HCT116 (cell line): ENCODE results near the gene SUPT16H. TPM values are rescaled to one million over a fixed set of nuclear protein-coding genes. Genes with fewer than 3 reads are reported as not detected.

Experiments used
- ATAC-seq: fragments of 200-7000 bp; cut with Tn5 transposase; 2 replicates; pipeline ENCODE4 v1.9.1; 2020; ENCODE audit warnings: mild to moderate bottlenecking, moderate library complexity
- BruUV-seq: library from RNA; stranded (reverse); fragments of 400-500 nt; replicated peaks from 2 replicates; lab custom pipeline; 2021; lab: Mats Ljungman, UMichigan
- CTCF ChIA-PET: fragments of 300-600 bp; sonication (Branson Sonifier 250); formaldehyde crosslinking; loops from one replicate; lab custom pipeline; 2021; ENCODE audit warnings: antibody characterized with exemption; lab: Charles Lee
- POLR2A ChIA-PET: fragments of 300-600, 350-600 bp; sonication (Branson Sonifier 250); formaldehyde crosslinking; loops from one replicate; lab custom pipeline; 2021; ENCODE audit warnings: antibody characterized with exemption; lab: Charles Lee
- RAD21 ChIA-PET, 2 experiments: fragments of 300-600 bp; sonication (Branson Sonifier 250); formaldehyde crosslinking; loops; one replicate each; lab custom pipeline; 2023; ENCODE audit warnings: low total read pairs in 2 of 2; ENCODE audit not compliant: uncharacterized antibody in 2 of 2, unreplicated experiment in 2 of 2, low non-redundant PET in 1 of 2; lab: Charles Lee
- DNase-seq: peaks from one replicate; pipeline ENCODE4 v3.0.0-alpha.2; 2010; ENCODE audit warnings: low read depth, low spot score
- H2AFZ ChIP-seq: fragments of 200-600 bp; shearing (Covaris generic), sonication (generic); 2 replicates; pipeline ENCODE4 v1.6.1; 2017; ENCODE audit warnings: low read depth, mixed run types, mixed read lengths, antibody characterized with exemption, low read length; ENCODE audit not compliant: poor library complexity, severe bottlenecking
- H3K27ac ChIP-seq: 2 replicates; pipeline ENCODE4 v1.5.1; 2012; ENCODE audit warnings: low read depth, low read length
- H3K27me3 ChIP-seq: fragments of 200-600 bp; sonication (generic); 2 replicates; pipeline ENCODE4 v1.6.1; 2016; ENCODE audit warnings: mixed run types, low read length, mixed read lengths; ENCODE audit not compliant: insufficient read depth
- H3K36me3 ChIP-seq, 2 experiments: fragments of 200-500 bp in 1 of 2; fragments of 200-600 bp in 1 of 2; sonication (Bioruptor generic) in 1 of 2; sonication (generic) in 1 of 2; 2 replicates each; pipeline versions ENCODE4 v1.5.1 to v1.6.1; 2014 to 2016; ENCODE audit warnings: low read length in 2 of 2, inconsistent platforms in 1 of 2, mixed read lengths in 1 of 2, mixed run types in 1 of 2; ENCODE audit not compliant: insufficient read depth in 2 of 2, control insufficient read depth in 1 of 2
- H3K4me1 ChIP-seq, 2 experiments: fragments of 200-600 bp in 1 of 2; sonication (generic) in 1 of 2; 2 replicates each; pipeline versions ENCODE4 v1.5.1 to v1.6.1; 2012 to 2017; ENCODE audit warnings: low read length in 2 of 2, inconsistent platforms in 1 of 2, mild to moderate bottlenecking in 1 of 2, mixed read lengths in 1 of 2, mixed run types in 1 of 2, moderate library complexity in 1 of 2; ENCODE audit not compliant: insufficient read depth in 2 of 2, control insufficient read depth in 1 of 2
- H3K4me2 ChIP-seq: fragments of 200-600 bp; sonication (generic); 2 replicates; pipeline ENCODE4 v1.6.1; 2017; ENCODE audit warnings: mixed run types, low read length, mixed read lengths
- H3K4me3 ChIP-seq, 2 experiments: fragments of 200-600 bp in 1 of 2; sonication (generic) in 1 of 2; replicated peaks in 1 of 2; 2 replicates each; pipeline ENCODE4 v1.5.1; 2011 to 2016; ENCODE audit warnings: low read length in 2 of 2, control low read depth in 1 of 2, low read depth in 1 of 2, mild to moderate bottlenecking in 1 of 2, mixed read lengths in 1 of 2, mixed run types in 1 of 2
- H3K79me2 ChIP-seq: fragments of 200-600 bp; sonication (generic); 2 replicates; pipeline ENCODE4 v1.6.1; 2017; ENCODE audit warnings: mild to moderate bottlenecking, mixed run types, low read length, moderate library complexity, mixed read lengths; ENCODE audit not compliant: insufficient read depth
- H3K9ac ChIP-seq: fragments of 200-600 bp; sonication (generic); 2 replicates; pipeline ENCODE4 v1.6.1; 2016; ENCODE audit warnings: low read length, mixed read lengths
- H3K9me2 ChIP-seq: fragments of 200-600 bp; sonication (generic), shearing (Covaris generic); 2 replicates; pipeline ENCODE4 v1.6.1; 2017; ENCODE audit warnings: mixed run types, mild to moderate bottlenecking, moderate library complexity; ENCODE audit not compliant: insufficient read depth
- H3K9me3 ChIP-seq, 2 experiments: fragments of 200-500 bp in 1 of 2; fragments of 200-600 bp in 1 of 2; sonication (Bioruptor generic) in 1 of 2; sonication (generic) in 1 of 2; 2 replicates each; pipeline ENCODE4 v1.6.1; 2014 to 2017; ENCODE audit warnings: low read length in 2 of 2, mixed read lengths in 2 of 2, inconsistent platforms in 1 of 2, low read depth in 1 of 2, mild to moderate bottlenecking in 1 of 2, mixed run types in 1 of 2, moderate library complexity in 1 of 2; ENCODE audit not compliant: control insufficient read depth in 1 of 2, insufficient read depth in 1 of 2
- H4K20me1 ChIP-seq: fragments of 200-600 bp; sonication (generic), shearing (Covaris generic); 2 replicates; pipeline ENCODE4 v1.6.1; 2017; ENCODE audit warnings: mixed run types, mild to moderate bottlenecking, moderate library complexity; ENCODE audit not compliant: insufficient read depth
- CEBPB ChIP-seq: IDR thresholded peaks from 2 replicates; pipeline ENCODE4 v1.6.1; 2012; ENCODE audit warnings: low read depth
- CTCF ChIP-seq, 3 experiments: fragments of 200-600 bp in 1 of 3; sonication (generic) in 1 of 3; IDR thresholded peaks in 2 of 3; conservative IDR thresholded peaks in 1 of 3; 2 replicates each; pipeline ENCODE4 v1.5.1; 2012 to 2017; ENCODE audit warnings: low read depth in 2 of 3, low read length in 2 of 3, antibody characterized with exemption in 1 of 3, borderline replicate concordance in 1 of 3, control low read depth in 1 of 3, mild to moderate bottlenecking in 1 of 3, mixed read lengths in 1 of 3, mixed run types in 1 of 3, moderate library complexity in 1 of 3; ENCODE audit not compliant: insufficient read depth in 1 of 3
- ELF1 ChIP-seq: IDR thresholded peaks from 2 replicates; pipeline ENCODE4 v1.6.1; 2012; ENCODE audit warnings: low read depth, borderline replicate concordance
- EZH2 ChIP-seq: fragments of 200-600 bp; sonication (generic); IDR thresholded peaks from 2 replicates; pipeline ENCODE4 v1.6.1; 2017; ENCODE audit warnings: antibody characterized with exemption, mixed run types
- EZH2phosphoT487 ChIP-seq: fragments of 200-600 bp; IDR thresholded peaks from 2 replicates; pipeline ENCODE4 v1.6.1; 2018; ENCODE audit warnings: antibody characterized with exemption, borderline replicate concordance
- FOSL1 ChIP-seq: IDR thresholded peaks from 2 replicates; pipeline ENCODE4 v1.6.1; 2012; ENCODE audit warnings: low read depth
- JUND ChIP-seq: IDR thresholded peaks from 2 replicates; pipeline ENCODE4 v1.6.1; 2012
- POLR2A ChIP-seq: IDR thresholded peaks from 2 replicates; pipeline ENCODE4 v1.7.0; 2011; ENCODE audit warnings: borderline replicate concordance; ENCODE audit not compliant: insufficient read depth, insufficient read length; ENCODE audit errors: extremely low read depth
- POLR2AphosphoS5 ChIP-seq: IDR thresholded peaks from 2 replicates; pipeline ENCODE4 v1.6.1; 2011; ENCODE audit warnings: mild to moderate bottlenecking, low read depth, low read length, moderate library complexity
- RAD21 ChIP-seq: IDR thresholded peaks from 2 replicates; pipeline ENCODE4 v1.6.1; 2012; ENCODE audit warnings: low read depth, mild to moderate bottlenecking
- SIN3A ChIP-seq: IDR thresholded peaks from 2 replicates; pipeline ENCODE4 v1.6.1; 2012; ENCODE audit warnings: low read depth
- SP1 ChIP-seq: IDR thresholded peaks from 2 replicates; pipeline ENCODE4 v1.6.1; 2012; ENCODE audit warnings: low read depth
- SRF ChIP-seq: IDR thresholded peaks from 2 replicates; pipeline ENCODE4 v1.6.1; 2012; ENCODE audit warnings: low read depth
- TCF7L2 ChIP-seq: IDR thresholded peaks from 2 replicates; pipeline ENCODE4 v1.7.0; 2011; ENCODE audit warnings: borderline replicate concordance, inconsistent platforms; ENCODE audit not compliant: insufficient read depth, insufficient read length; ENCODE audit errors: extremely low read depth
- YY1 ChIP-seq: IDR thresholded peaks from 2 replicates; pipeline ENCODE4 v1.6.1; 2011; ENCODE audit warnings: low read length, low read depth, moderate library complexity, mild to moderate bottlenecking; ENCODE audit not compliant: insufficient replicate concordance; ENCODE audit errors: extremely low read depth
- ZFX ChIP-seq: fragments of 450-650 bp; IDR thresholded peaks from 2 replicates; pipeline ENCODE4 v1.6.1; 2017
- ZNF274 ChIP-seq: fragments of 200-500 bp; sonication (Bioruptor generic); IDR thresholded peaks from 2 replicates; pipeline ENCODE4 v1.6.1; 2014; ENCODE audit warnings: mild to moderate bottlenecking, low read depth, low read length, inconsistent platforms
- intact Hi-C: fragments of 100-400 bp; cut with micrococcal nuclease; formaldehyde crosslinking; loops from 2 replicates; pipeline ENCODE4 v1.10.0; 2022
- total RNA-seq: library from RNA; stranded (reverse); gene quantifications from one replicate; pipeline ENCODE4 v1.2.1, GENCODE V29; 2021; ENCODE audit not compliant: unreplicated experiment
- TF ChIP-seq, protein P1 (sequence below): IDR thresholded peaks from 2 replicates; pipeline ENCODE4 v1.6.1; 2012
- TF ChIP-seq, protein P2 (sequence below): IDR thresholded peaks from 2 replicates; pipeline ENCODE4 v1.6.1; 2012; ENCODE audit warnings: low read depth
- TF ChIP-seq, protein P3 (sequence below): IDR thresholded peaks from 2 replicates; pipeline ENCODE4 v1.6.1; 2012

Gene SUPT16H
- total RNA-seq, 1 experiment from 2014 or later, result 154 TPM

DNA sequence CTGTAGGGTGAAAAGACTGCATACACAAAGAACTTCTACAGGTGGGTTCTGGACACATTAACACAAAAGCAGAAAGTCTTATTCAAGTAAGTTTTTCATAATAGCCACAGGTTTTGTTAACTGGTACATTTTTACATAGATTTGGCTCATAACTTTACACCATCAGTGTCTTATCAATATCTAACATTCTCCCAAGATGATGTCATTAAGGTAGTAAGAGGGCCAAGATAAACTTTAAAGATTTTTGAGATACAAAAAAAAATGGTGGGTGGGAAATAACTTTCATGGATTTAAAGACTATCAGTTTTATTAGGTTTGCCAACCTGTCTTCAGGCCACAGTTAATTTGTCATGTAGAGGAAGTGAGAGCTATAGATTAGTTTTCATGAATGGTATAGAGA is 1.7 kb downstream of the SUPT16H start (continued):
- TF ChIP-seq YY1, result no peak

DNA sequence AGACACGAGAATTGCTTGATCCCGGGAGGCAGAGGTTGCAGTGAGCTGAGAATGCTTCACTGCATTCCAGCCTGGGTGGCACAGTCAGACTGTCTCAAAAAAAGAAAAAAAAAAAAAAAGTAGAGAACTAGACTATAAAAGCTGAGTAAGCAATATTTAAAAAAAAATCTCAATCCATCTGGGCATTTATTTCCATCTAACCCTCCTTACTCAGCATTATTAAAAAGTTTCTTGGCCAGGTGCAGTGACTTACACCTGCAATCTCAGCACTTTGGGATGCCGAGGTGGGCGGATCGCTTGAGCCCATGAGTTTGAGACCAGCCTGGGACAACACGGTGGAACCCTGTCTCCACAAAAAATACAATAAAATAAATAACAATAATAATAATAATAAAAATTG is 4.5 kb downstream of the SUPT16H start:
- Histone ChIP-seq H3K9me2 (no peaks in the 10 kb centered on the region), H3K36me3 (peaks cover 6 to 22% of the 10 kb centered on the region in 2 experiments; a peak in 3 of 4 replicates), H4K20me1 (peaks cover 26% of the 10 kb centered on the region; the same call in 1 of the 2 replicates), H2AFZ (no peak overlapping the region), H3K4me3 (no peak overlapping the region), H3K9ac (no peak overlapping the region), H3K9me3 (no peaks in the 10 kb centered on the region), H3K27me3 (no peaks in the 10 kb centered on the region), H3K27ac (no peak overlapping the region), H3K79me2 (peaks cover 95% of the 10 kb centered on the region), H3K4me1 (peaks cover 7 to 8% of the 10 kb centered on the region in 2 experiments; a peak in 3 of 4 replicates), H3K4me2 (no peak overlapping the region)
- ChIA-PET POLR2A (no interaction called here), RAD21 (no interaction called here), CTCF (no interaction called here)
- ATAC-seq, result no peak
- no peak for TF ChIP-seq RAD21
- TF ChIP-seq CTCF (IDR thresholded peaks at IDR 0.05 in 2 of 3, conservative IDR thresholded peaks at IDR 0.05 in 1 of 3; ENCODE audit: borderline replicate concordance in 1 of 3, insufficient read depth in 1 of 3, low read depth in 2 of 3, low read length in 2 of 3), result no peak
- TF ChIP-seq EZH2phosphoT487, result no peak
- TF ChIP-seq, protein P1, sequence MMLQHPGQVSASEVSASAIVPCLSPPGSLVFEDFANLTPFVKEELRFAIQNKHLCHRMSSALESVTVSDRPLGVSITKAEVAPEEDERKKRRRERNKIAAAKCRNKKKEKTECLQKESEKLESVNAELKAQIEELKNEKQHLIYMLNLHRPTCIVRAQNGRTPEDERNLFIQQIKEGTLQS, result no peak
- TF ChIP-seq, protein P2, sequence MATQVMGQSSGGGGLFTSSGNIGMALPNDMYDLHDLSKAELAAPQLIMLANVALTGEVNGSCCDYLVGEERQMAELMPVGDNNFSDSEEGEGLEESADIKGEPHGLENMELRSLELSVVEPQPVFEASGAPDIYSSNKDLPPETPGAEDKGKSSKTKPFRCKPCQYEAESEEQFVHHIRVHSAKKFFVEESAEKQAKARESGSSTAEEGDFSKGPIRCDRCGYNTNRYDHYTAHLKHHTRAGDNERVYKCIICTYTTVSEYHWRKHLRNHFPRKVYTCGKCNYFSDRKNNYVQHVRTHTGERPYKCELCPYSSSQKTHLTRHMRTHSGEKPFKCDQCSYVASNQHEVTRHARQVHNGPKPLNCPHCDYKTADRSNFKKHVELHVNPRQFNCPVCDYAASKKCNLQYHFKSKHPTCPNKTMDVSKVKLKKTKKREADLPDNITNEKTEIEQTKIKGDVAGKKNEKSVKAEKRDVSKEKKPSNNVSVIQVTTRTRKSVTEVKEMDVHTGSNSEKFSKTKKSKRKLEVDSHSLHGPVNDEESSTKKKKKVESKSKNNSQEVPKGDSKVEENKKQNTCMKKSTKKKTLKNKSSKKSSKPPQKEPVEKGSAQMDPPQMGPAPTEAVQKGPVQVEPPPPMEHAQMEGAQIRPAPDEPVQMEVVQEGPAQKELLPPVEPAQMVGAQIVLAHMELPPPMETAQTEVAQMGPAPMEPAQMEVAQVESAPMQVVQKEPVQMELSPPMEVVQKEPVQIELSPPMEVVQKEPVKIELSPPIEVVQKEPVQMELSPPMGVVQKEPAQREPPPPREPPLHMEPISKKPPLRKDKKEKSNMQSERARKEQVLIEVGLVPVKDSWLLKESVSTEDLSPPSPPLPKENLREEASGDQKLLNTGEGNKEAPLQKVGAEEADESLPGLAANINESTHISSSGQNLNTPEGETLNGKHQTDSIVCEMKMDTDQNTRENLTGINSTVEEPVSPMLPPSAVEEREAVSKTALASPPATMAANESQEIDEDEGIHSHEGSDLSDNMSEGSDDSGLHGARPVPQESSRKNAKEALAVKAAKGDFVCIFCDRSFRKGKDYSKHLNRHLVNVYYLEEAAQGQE, result no peak
- TF ChIP-seq ELF1, result no peak
- no peak for TF ChIP-seq TCF7L2
- no peak for TF ChIP-seq SRF
- TF ChIP-seq POLR2A, result no peak
- TF ChIP-seq EZH2, result no peak
- no peak for TF ChIP-seq CEBPB
- TF ChIP-seq, protein P3, sequence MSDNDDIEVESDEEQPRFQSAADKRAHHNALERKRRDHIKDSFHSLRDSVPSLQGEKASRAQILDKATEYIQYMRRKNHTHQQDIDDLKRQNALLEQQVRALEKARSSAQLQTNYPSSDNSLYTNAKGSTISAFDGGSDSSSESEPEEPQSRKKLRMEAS, result no peak
- no peak for TF ChIP-seq SP1
- TF ChIP-seq ZNF274, result no peak
- TF ChIP-seq YY1, result no peak
- no peak for TF ChIP-seq FOSL1
- no peak for TF ChIP-seq JUND
- no peak for TF ChIP-seq SIN3A
- TF ChIP-seq ZFX, result no peak
- no peak for TF ChIP-seq POLR2AphosphoS5
- DNase-seq, result no peak
- intact Hi-C loops, result no loop called here
- no TSS peak for BruUV-seq
